NB4 (cell line): ENCODE measurements around the gene ADAMTS2.

Experiments used
- DNase-seq: peaks from one replicate; pipeline ENCODE4 v3.0.0; 2010; ENCODE audit warnings: low read depth
- H3K4me3 ChIP-seq: one replicate; pipeline ENCODE4 v1.5.1; 2011; ENCODE audit warnings: mild to moderate bottlenecking, low read depth, low read length, moderate library complexity
- CTCF ChIP-seq: IDR thresholded peaks from one replicate; pipeline ENCODE4 v1.5.1; 2012; ENCODE audit warnings: low read depth, low read length
- MAX ChIP-seq: IDR thresholded peaks from 2 replicates; pipeline ENCODE4 v1.6.1; 2011; ENCODE audit warnings: low read depth, low read length
- MYC ChIP-seq: IDR thresholded peaks from 2 replicates; pipeline ENCODE4 v1.6.1; 2011; ENCODE audit warnings: low read depth, low read length
- POLR2A ChIP-seq: IDR thresholded peaks from 2 replicates; pipeline ENCODE4 v1.6.1; 2011; ENCODE audit warnings: mild to moderate bottlenecking; ENCODE audit not compliant: insufficient read length; ENCODE audit errors: extremely low read depth

ADAMTS2 gene

GRCh38 chr5:179122411-179123108 is 222.7 kb downstream of the ADAMTS2 start:
- TF ChIP-seq POLR2A (no peak), MAX (no peak), MYC (no peak), CTCF (no peak)
- H3K4me3 ChIP-seq, result no peak overlapping the region
- no peak for DNase-seq

GRCh38 chr5:179121667-179122111 is 223.6 kb downstream of the ADAMTS2 start:
- H3K4me3 ChIP-seq, result no peak overlapping the region
- DNase-seq, result no peak
- TF ChIP-seq CTCF, result no peak
- TF ChIP-seq MYC, result no peak
- no peak for TF ChIP-seq POLR2A
- no peak for TF ChIP-seq MAX

GRCh38 chr5:179120951-179121666 is 224.2 kb downstream of the ADAMTS2 start:
- TF ChIP-seq MYC (no peak), CTCF (no peak)
- H3K4me3 ChIP-seq, result no peak overlapping the region
- DNase-seq, result no peak

- TF ChIP-seq MYC, result no peak
- no peak for TF ChIP-seq POLR2A
- no peak for TF ChIP-seq MAX
- no peak for TF ChIP-seq CTCF
- no peak overlapping the region for H3K4me3 ChIP-seq
- DNase-seq, result no peak
These were observed 224.8 kb downstream of the ADAMTS2 start for GRCh38 chr5:179120421-179120861.

GRCh38 chr5:179119415-179120170 is 225.7 kb downstream of the ADAMTS2 start:
- TF ChIP-seq POLR2A, result no peak
- no peak for DNase-seq
- no peak overlapping the region for H3K4me3 ChIP-seq

GRCh38 chr5:179118756-179119414 is 226.4 kb downstream of the ADAMTS2 start:
- H3K4me3 ChIP-seq, result no peak overlapping the region
- TF ChIP-seq MYC (no peak), CTCF (no peak), MAX (no peak), POLR2A (no peak)
- no peak for DNase-seq
